A549 (cell line): ENCODE results near the gene STRBP.

Source experiments
- CBX8 ChIP-seq: fragments of 200-600 bp; sonication (generic); IDR thresholded peaks from 2 replicates; pipeline ENCODE4 v1.6.1; 2016
- CEBPB ChIP-seq, 2 experiments: fragments of >200 bp in 1 of 2; sonication (Bioruptor Twin) in 1 of 2; formaldehyde crosslinking in 1 of 2; IDR thresholded peaks; 2 replicates each; pipeline ENCODE4 v1.6.1; 2012 to 2016
- EP300 ChIP-seq, 2 experiments: fragments of >200 bp; sonication (Bioruptor Twin); formaldehyde crosslinking; IDR thresholded peaks; 2 replicates in 1 of 2; 3 replicates in 1 of 2; pipeline ENCODE4 v1.6.1; 2016 to 2017
- HOXB5 ChIP-seq: fragments of 250-450 bp; sonication (Bioruptor Pico); IDR thresholded peaks from 2 replicates; pipeline ENCODE4 v1.5.0; 2020; ENCODE audit warnings: mild to moderate bottlenecking, moderate library complexity
- KDM1A ChIP-seq: fragments of 200-600 bp; sonication (generic); IDR thresholded peaks from 2 replicates; pipeline ENCODE4 v1.6.1; 2016; ENCODE audit warnings: low read depth, mild to moderate bottlenecking
- MAFK ChIP-seq: fragments of 450-650 bp; IDR thresholded peaks from 2 replicates; pipeline ENCODE4 v1.6.1; 2014; ENCODE audit not compliant: partially characterized antibody
- NFE2L2 ChIP-seq: fragments of 150-350 bp; conservative IDR thresholded peaks from 2 replicates; pipeline ENCODE4 v1.6.1; 2014; ENCODE audit warnings: low read length
- POLR2A ChIP-seq: IDR thresholded peaks from 2 replicates; pipeline ENCODE4 v1.6.1; 2012; ENCODE audit warnings: mild to moderate bottlenecking, low read length
- RAD21 ChIP-seq, 2 experiments: fragments of >200 bp in 1 of 2; sonication (Bioruptor Twin) in 1 of 2; formaldehyde crosslinking in 1 of 2; IDR thresholded peaks in 1 of 2; conservative IDR thresholded peaks in 1 of 2; 2 replicates in 1 of 2; 3 replicates in 1 of 2; pipeline ENCODE4 v1.6.1; 2012 to 2018; ENCODE audit warnings: inconsistent platforms in 1 of 2
- RARB ChIP-seq: fragments of 250-450 bp; sonication (Bioruptor Pico); IDR thresholded peaks from 2 replicates; pipeline ENCODE4 v1.8.0; 2021; ENCODE audit warnings: mild to moderate bottlenecking, moderate library complexity
- USF2 ChIP-seq: fragments of 450-650 bp; IDR thresholded peaks from 2 replicates; pipeline ENCODE4 v1.6.1; 2014; ENCODE audit warnings: antibody characterized with exemption
- ZFP36 ChIP-seq: fragments of 450-650 bp; IDR thresholded peaks from 2 replicates; pipeline ENCODE4 v1.6.1; 2014; ENCODE audit warnings: borderline replicate concordance; ENCODE audit not compliant: partially characterized antibody
- ZSCAN20 ChIP-seq: fragments of 250-450 bp; sonication (Bioruptor Pico); IDR thresholded peaks from 2 replicates; pipeline ENCODE4 v1.8.0; 2022; ENCODE audit warnings: mild to moderate bottlenecking, moderate library complexity
- TF ChIP-seq, protein P1 (sequence below): fragments of >200 bp; sonication (Bioruptor Twin); formaldehyde crosslinking; IDR thresholded peaks from 3 replicates; pipeline ENCODE4 v1.5.1; 2016

- TF ChIP-seq, protein P1, sequence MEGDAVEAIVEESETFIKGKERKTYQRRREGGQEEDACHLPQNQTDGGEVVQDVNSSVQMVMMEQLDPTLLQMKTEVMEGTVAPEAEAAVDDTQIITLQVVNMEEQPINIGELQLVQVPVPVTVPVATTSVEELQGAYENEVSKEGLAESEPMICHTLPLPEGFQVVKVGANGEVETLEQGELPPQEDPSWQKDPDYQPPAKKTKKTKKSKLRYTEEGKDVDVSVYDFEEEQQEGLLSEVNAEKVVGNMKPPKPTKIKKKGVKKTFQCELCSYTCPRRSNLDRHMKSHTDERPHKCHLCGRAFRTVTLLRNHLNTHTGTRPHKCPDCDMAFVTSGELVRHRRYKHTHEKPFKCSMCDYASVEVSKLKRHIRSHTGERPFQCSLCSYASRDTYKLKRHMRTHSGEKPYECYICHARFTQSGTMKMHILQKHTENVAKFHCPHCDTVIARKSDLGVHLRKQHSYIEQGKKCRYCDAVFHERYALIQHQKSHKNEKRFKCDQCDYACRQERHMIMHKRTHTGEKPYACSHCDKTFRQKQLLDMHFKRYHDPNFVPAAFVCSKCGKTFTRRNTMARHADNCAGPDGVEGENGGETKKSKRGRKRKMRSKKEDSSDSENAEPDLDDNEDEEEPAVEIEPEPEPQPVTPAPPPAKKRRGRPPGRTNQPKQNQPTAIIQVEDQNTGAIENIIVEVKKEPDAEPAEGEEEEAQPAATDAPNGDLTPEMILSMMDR = no peak
- no peak for TF ChIP-seq POLR2A
- no peak for TF ChIP-seq USF2
- no peak for TF ChIP-seq NFE2L2
- TF ChIP-seq CEBPB (IDR thresholded peaks at IDR 0.05) = no peak
- TF ChIP-seq RARB = no peak
- no peak for TF ChIP-seq ZFP36
- no peak for TF ChIP-seq RAD21 (conservative IDR thresholded peaks at IDR 0.05 in 1 of 2, IDR thresholded peaks at IDR 0.05 in 1 of 2)
- TF ChIP-seq KDM1A = no peak
- TF ChIP-seq CBX8 = no peak
- no peak for TF ChIP-seq HOXB5
- TF ChIP-seq MAFK = no peak
- no peak for TF ChIP-seq ZSCAN20 (CRISPR knock-in tag)
- no peak for TF ChIP-seq EP300 (IDR thresholded peaks at IDR 0.05)
Measured at GRCh38 chr9:123120131-123120530, 148.3 kb downstream of the STRBP start.
